RWPE1 (cell line): ENCODE data around the gene KRT17.
"Not testable (repeated sequence)": the region's sequence is repeated elsewhere in the genome, so short reads cannot be mapped to it uniquely, and the experiment has no call there.

Experiments
- CTCF ChIA-PET: fragments of 350-600 bp; sonication (Branson Sonifier 250); formaldehyde crosslinking; extraction: SDS; loops from one replicate; lab custom pipeline; 2021; lab: Yijun Ruan, JAX
- POLR2A ChIA-PET: fragments of 400-600 bp; formaldehyde crosslinking; extraction: SDS; loops from one replicate; lab custom pipeline; 2020; ENCODE audit warnings: antibody characterized with exemption; ENCODE audit not compliant: low non-redundant PET; lab: Yijun Ruan, JAX
- DNase-seq: peaks from one replicate; pipeline ENCODE4 v3.0.0; 2012; ENCODE audit warnings: low spot score
- H3K27ac ChIP-seq: fragments of 450-650 bp; 2 replicates; pipeline ENCODE4 v1.5.1; 2017
- CTCF ChIP-seq: fragments of 450-650 bp; conservative IDR thresholded peaks from 2 replicates; pipeline ENCODE4 v1.5.1; 2017; ENCODE audit warnings: low read depth, mild to moderate bottlenecking

Gene KRT17

DNA sequence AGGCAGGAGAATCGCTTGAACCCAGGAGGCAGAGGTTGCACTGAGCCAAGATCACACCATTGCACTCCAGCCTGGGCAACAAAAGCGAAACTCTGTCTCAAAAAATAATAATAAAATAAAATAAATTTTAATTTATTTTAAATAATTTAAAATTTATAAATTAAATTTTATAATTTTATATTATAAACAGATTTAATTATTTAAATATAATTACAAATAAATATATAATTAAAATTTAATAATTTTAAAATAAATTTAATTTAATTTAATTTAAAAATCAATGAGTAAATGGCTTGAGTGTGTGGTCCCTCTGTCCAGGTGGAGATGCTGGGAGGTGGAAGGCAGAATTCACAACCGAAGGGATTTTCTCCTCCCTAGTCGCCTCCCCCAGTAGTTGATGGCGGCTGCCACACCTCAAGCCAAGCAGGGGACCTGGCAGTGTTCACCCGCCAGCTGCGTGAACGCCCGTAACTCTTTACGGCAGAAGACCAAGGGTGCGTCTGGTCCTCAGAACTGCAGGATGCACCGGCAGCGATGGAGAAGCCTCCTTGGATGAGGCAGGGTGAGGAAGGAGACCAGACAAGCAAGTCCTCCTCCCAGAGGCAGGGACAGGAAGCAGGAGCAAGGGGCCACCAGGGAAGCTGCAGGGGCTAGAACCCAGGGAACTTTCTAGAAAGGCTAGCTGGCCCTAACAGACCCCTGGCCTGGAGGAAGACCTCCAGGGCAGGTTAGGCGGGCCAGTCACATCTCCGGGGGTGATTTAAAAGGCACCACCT lies 22.9 kb upstream of the KRT17 start:
- POLR2A ChIA-PET: interaction anchor here (0.5 kb wide), 1 partner anchor 92 kb away, joined by 3 read pairs; no protein-coding TSS in a partner anchor
- DNase-seq: no peak
- CTCF ChIA-PET: interaction anchor here (0.5 to 13.5 kb wide), 13 partner anchors 16 to 1072 kb away, joined by 3 to 321 read pairs (median 5); partner anchors contain the start of gene KRT9

DNA sequence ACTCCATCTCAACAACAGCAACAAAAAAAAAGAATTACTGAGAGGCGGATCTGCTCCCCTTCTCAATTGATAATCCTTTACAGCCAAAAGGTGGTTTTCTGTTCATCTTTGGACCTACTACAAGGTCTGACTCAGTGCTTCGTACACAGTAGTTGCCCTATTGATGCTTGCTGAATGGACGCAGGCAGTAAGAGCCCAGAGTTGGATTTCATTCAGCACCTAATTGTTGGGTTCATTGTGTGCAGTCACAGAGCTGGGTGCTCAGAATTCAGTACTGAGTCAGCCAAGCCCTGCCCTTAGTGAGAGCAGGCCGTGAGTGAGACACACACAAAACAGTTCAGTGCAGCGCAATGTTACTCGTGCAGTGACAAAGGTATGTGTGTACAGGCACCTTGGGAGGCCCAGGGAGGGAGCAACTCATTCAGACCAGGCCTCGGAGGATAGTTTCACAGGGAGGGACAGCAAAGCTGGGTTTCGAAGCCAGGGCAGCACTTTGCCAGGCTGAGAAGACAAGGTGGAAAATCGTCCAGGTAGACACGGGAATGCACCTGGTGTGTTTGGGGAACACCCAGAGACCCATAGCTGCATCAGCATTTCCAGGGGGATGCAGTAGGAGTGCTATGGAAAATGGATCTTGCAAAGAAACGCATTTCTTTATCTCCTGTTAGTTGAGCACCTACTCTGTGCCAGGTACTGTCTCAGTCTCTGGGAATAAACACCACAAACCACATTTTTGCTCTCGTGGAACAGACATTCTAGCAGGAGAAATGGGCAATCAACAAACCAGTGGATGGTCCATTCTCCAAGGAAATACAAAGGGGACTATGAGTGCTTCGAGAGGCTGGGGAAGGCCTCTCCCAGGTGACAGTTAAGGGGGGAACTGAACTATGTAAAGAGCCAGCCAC lies 18.1 kb upstream of the KRT17 start:
- peak overlapping the region; percentile 33 for H3K27ac ChIP-seq
- no peak for TF ChIP-seq CTCF
- no peak for DNase-seq
- ChIA-PET CTCF (interaction anchor here (0.6 to 13.5 kb wide), 4 partner anchors 21 to 1011 kb away, joined by 3 to 321 read pairs (median 4); partner anchors contain the start of gene KRT16), POLR2A (no interaction called here)

More for the DNA sequence above, 22.9 kb upstream of the KRT17 start:
- no peak for TF ChIP-seq CTCF
- peak overlapping the region; percentile 100 for H3K27ac ChIP-seq

- CTCF ChIA-PET: interaction anchor here (0.7 to 1.3 kb wide), 2 partner anchors 22 to 23 kb away, joined by 4 to 8 read pairs; no protein-coding TSS in a partner anchor
- POLR2A ChIA-PET, DNase-seq: not testable (repeated sequence)
- H3K27ac ChIP-seq: peak overlapping the region; percentile 33
Observed at GRCh38 chr17:41640596-41640995, 16.2 kb upstream of the KRT17 start.

DNA sequence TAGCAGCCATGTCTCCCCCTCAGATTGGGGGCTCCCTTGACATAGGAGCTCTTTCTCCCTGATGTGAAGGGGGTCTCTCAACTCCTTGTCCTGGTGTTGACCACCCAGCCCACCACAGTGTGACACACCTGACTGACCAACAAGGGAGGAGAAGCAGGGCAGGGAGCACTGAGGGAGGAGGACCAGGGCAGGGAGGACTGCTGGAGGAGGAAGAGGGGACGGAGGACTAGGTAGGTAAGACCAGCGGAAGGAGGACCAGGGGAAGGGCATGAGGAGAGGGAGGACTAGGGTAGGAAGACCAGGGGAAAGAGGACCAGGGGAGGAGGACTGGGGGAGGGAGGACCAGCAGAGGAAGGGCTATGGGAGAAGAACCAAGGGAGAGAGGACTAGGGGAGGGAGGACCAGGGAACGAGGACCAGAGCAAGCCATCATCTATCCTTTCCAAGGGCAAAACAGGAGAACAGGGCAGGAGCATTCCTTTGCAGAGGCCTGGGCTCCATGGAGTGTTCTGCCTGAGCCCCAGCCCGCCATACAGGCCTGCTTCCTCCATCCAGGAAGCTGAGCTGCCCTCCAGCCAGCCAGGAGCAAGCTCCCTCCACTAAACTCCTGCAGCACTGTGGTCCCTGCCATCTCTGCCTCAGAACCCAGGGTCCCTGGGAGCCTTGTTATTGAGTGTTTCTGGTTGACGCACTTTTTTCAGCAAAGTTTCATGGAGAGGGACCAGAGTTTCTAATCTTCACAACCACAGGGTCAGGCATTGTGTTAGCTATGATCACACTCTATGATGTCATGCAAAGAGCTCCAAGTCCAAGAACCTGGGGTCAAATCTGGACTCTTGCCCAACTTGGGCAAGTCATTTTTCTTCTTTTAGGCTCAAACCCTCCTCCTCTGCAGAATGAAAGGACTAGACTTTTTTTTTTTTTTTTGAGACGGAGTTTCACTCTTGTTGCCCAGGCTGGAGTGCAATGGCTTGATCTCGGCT lies 15.4 kb upstream of the KRT17 start:
- POLR2A ChIA-PET: no interaction called here
- H3K27ac ChIP-seq: 0 out of 2 replicates have a peak overlapping the region, but pooled peaks have one; percentile 12
- CTCF ChIA-PET: interaction anchor here (1.3 kb wide), 1 partner anchor 23 kb away, joined by 8 read pairs; no protein-coding TSS in a partner anchor
- no peak for TF ChIP-seq CTCF
- DNase-seq: no peak

- H3K27ac ChIP-seq: peak overlapping the region; percentile 12; the same call in 1 of the 2 replicates
- ChIA-PET POLR2A (no interaction called here), CTCF (no interaction called here)
- DNase-seq: no peak
- TF ChIP-seq CTCF: no peak
Observed at GRCh38 chr17:41638941-41639340, 14.6 kb upstream of the KRT17 start.

GRCh38 chr17:41638194-41638593 lies 13.8 kb upstream of the KRT17 start:
- ChIA-PET POLR2A (no interaction called here), CTCF (interaction anchor here (1.0 kb wide), 1 partner anchor 25 kb away, joined by 3 read pairs; no protein-coding TSS in a partner anchor)
- TF ChIP-seq CTCF: no peak
- no peak for DNase-seq
- peak overlapping the region; percentile 12 for H3K27ac ChIP-seq
